NT2/D1 (cell line): Measurements from ENCODE around the gene NPBWR2.

Source experiments
- SUZ12 ChIP-seq: IDR thresholded peaks from 2 replicates; pipeline ENCODE4 v1.6.1; 2011; ENCODE audit not compliant: insufficient read length, insufficient read depth; ENCODE audit errors: extremely low read depth
- YY1 ChIP-seq: IDR thresholded peaks from 2 replicates; pipeline ENCODE4 v1.6.1; 2011; ENCODE audit not compliant: insufficient read length, insufficient read depth
- ZNF274 ChIP-seq: IDR thresholded peaks from 2 replicates; pipeline ENCODE4 v1.6.1; 2011; ENCODE audit warnings: mild to moderate bottlenecking, low read depth, low read length

GRCh38 chr20:64058536-64058935 is 48.8 kb downstream of the NPBWR2 start:
- no peak for TF ChIP-seq YY1
- no peak for TF ChIP-seq ZNF274
- no peak for TF ChIP-seq SUZ12
